HG03066 (cell line): ENCODE results near the gene ZBTB33.

Experiments used
- ATAC-seq: cut with Tn5 transposase; IDR thresholded peaks from one replicate; pipeline ENCODE4 v1.9.1; 2021; ENCODE audit warnings: low read depth; ENCODE audit not compliant: unreplicated experiment

ZBTB33 gene, protein sequence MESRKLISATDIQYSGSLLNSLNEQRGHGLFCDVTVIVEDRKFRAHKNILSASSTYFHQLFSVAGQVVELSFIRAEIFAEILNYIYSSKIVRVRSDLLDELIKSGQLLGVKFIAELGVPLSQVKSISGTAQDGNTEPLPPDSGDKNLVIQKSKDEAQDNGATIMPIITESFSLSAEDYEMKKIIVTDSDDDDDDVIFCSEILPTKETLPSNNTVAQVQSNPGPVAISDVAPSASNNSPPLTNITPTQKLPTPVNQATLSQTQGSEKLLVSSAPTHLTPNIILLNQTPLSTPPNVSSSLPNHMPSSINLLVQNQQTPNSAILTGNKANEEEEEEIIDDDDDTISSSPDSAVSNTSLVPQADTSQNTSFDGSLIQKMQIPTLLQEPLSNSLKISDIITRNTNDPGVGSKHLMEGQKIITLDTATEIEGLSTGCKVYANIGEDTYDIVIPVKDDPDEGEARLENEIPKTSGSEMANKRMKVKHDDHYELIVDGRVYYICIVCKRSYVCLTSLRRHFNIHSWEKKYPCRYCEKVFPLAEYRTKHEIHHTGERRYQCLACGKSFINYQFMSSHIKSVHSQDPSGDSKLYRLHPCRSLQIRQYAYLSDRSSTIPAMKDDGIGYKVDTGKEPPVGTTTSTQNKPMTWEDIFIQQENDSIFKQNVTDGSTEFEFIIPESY

DNA sequence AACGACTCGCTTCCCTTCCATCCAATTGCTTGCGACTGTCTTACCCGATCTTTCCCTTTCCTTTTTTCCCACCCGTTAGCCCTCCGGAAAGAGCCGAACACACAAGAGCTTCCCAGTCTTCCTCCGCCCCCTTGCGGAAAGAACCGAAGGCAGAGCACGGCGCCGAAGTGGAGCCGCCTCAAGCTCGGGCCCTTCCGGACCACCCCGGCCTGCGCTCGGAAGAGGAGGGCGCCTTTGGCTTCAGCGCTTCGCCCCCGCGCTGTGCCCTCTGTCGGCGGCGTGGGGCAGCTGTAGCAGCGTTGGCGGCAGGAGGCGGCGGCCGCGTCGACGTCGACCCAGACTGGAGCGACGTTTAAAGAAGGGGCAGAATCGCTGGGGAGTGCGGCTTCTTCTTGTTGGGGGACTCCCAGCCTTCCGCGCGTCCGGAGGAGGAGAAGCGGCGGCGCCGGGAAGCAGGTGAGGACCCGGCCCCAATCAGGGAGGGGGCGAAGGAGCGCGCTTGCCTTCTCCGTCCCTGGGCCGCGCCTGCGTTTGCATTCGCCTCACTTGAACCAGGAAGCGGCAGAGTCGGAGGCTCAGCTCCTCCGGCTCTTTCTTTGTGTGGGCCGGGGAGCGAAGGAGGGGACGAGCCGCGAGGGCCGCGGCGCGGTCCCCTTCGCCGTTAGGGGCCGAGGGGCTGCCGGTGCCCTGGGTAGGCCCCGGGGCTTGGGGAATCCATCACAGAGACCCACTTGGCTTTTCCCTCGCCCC is at the start of gene ZBTB33:
TSS of gene ZBTB33 (plus strand) at position 291 of the 750 bp plus-strand sequence. CDS start 2,604 bp downstream, outside the sequence.
- peak; percentile 94 for ATAC-seq

DNA sequence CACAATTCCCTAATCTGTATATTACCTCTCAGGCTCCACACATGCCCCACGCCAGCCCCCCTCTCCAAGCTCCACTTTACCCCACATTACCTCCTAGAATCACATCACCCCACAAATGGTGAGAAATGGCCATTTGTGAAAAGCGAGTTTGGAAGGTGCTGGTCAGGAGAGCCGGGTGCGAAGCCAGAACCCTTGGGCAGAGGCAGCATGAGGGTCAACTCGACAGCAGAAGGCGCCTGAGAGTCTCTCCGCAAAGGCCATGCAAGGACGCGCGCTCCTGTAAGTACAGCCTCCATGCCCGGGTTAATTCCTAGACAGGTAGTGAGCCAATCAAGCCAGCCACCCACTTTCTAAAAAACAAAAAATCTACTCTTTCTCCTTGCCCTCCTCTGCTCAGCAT is 49.8 kb upstream of the ZBTB33 start:
- ATAC-seq = no peak

DNA sequence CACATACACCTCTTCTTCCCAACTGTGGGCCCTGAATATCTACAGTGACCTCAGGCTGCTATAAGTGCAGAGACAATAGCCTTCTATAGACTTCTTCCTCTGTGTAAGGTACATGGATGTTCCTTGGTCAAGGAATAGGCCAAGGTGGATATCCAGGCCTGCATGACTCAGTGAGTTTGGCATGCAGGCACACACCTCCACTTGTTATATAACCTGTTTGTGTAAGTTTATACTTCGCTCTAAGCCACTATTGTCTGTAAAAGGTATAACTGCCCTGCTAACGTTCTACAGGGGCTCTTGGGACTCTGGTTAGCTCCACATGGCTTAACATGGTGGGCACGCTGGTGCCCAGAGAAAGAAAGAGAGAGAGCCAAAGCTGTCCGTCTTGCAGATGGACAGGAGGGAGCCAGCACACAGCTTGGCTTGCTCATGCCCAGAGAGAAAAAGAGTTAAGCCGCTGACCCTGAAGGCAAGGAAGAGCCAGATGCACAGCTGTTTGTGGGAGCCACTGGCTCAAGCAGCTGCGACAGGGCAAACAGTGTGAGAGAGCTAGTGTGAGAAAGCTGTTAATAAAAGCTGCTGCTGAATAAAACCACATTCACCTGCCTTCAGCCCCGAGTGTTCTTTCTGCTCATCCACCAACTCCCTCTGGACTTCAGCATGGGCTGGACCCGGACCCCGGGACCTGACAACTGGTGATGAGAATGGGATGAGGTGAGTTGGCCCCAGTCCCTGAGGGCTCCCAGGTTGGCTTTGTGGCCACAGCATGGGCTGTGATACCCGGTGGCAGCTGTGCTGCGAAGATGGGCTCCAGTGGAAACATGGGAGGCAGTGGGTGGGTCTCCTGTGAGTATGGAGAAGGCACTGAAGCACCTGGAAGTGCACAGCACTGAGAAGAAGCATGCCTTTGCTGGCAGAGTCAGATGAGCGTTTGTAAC is 44.5 kb upstream of the ZBTB33 start:
- ATAC-seq = no peak

DNA sequence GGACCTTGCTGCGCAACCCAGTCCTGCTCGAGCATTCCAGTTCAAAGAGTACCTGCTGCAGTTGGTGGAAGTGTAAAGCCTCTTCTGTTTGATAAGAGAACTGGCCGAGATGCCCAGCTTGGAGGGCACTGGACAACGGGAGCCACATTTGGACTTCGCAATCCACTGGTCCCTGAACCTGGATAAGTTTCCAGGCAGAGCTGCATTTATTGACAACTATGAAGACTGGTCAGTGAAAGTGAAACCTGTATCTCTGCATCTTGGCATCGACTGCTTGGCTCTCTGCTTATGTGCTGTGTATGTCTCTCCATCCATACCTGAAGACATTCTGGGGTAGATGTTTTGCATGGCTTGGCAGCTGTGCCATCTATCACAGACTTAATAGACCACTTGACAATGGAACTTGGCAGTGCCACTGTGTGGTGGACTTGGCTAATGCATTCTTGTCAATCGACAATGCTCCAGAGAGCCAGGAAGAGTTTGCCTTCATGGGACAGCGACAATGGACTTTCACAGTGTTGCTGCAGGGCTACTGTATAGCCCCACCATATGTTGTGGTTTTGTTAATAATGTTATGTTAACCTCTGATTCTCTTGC is 43.5 kb upstream of the ZBTB33 start:
- ATAC-seq = no peak

DNA sequence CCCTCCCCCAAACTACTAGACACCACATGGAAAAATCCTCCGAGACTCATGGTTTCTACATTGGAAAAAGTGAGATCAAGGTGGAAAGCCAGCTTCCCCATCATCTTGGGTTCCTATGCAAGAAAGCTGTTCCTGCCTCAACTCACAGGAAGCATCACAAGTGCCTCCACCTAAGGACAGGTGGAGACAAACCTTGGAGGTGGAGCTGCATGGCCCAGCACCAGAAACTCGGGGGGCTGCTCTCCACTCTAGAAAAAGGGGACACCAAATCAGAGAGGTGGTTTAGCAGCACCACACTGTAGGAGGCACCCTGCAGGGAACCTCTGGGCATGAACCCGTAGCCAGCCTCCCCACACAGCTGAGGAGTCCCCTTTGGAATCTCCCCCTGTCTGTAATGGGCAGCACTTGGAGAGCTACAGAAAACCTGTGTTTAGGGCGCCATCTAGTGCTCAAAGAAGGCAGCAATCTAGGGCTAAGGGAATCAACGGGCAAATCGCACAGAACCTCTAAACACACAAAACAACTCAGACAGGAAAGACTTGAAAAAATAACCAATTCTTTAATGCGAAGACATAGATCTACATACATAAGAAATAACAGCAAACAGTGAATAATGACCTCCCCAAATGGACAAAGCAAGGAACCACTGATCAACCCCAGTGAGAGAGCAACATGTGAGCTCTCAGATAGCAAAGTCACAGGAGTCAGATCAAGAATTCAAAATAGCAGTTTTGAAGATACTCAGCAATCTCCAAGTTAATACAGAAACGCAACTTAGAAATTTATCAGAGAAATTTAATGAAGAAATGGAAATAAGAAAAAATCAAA is 37.0 kb upstream of the ZBTB33 start:
- ATAC-seq = no peak

DNA sequence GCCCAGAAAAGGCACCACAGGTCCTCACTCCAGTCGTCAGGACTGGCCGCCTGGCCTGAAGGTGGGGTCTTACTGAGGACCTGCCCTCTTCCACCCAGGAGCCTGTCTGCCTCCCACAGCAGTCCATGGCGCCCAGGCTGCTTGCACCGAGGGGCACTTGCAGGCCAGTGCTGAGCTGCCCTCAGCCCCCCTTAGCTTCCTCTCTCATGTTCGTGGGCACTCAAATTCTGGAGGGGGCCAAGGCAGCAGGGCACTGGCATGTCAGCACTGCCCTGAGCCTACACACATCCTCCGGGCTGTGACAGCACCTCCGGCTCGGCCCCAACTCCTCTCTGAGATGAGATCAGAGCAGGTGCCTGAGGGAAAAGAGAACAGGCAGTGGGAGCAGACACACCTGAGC is 27.2 kb upstream of the ZBTB33 start:
- no peak for ATAC-seq

DNA sequence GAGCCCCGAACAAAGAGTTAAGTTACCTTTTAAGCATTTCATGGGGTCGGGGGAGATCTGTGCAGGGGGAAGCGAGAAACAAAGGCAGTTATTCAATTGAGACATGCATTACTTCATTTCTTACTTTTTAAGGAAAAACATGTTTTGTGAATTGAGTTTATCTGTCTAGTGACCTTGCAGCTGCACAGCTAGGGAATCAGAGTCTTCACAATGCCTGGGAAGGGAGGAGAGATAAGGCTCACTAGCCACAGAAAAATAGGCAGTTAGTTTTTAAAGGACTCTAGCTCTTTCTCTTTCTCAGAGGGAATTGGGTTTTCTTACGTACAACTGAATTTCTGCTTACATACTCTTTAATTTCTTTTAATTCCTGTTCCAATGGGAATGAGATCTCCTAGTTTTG is 26.2 kb upstream of the ZBTB33 start:
- ATAC-seq = no peak

DNA sequence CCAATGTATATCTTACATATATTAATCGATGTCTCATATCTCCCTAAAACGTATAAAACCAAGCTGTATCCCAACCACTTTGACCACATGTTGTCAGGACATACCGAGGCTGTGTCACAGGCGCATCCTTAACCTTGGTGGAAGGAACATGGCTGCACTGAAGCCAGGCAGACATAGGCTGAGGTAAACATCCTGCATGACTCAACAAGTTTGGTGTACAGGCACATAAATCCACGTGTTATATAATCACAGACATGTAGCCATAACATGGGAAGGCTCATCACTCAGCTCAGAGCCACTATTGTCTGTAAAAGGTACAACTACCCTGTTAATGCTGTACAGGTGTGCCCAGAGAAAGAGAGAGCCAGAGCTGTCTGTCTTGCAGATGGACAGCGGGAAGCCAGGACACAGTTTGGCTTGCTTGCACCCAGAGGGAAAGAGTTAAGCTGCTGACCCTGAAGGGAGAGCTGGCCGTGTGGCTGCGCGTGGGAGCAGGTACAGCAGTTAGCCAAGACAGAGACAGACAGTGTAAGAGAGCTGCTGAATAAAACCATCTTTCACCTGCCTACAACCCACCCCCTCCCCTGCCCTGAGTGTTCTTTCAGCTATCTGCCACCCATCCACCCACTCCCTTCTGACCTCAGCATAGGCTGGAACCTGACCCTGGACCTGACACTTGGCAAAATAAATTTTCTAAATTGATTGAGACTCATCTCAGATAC is 22.3 kb upstream of the ZBTB33 start:
- no peak for ATAC-seq

DNA sequence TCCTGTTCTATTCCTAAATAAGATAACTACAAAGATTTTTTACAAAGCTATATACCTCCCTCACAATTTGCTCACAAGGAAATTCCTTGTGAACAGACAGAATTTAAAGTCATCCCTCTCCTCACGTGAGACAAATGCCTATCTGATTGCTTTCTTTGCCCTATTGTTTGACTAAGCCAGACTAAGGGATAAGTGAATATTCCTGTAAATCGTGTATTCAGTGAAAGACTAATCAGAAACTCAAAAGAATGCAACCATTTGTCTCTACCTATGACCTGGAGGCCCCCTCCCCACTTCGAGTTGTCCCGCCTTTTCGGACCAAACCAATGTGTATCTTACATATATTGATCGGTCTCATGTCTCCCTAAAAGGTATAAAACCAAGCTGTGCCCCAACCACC is 15.3 kb upstream of the ZBTB33 start:
- ATAC-seq = no peak

DNA sequence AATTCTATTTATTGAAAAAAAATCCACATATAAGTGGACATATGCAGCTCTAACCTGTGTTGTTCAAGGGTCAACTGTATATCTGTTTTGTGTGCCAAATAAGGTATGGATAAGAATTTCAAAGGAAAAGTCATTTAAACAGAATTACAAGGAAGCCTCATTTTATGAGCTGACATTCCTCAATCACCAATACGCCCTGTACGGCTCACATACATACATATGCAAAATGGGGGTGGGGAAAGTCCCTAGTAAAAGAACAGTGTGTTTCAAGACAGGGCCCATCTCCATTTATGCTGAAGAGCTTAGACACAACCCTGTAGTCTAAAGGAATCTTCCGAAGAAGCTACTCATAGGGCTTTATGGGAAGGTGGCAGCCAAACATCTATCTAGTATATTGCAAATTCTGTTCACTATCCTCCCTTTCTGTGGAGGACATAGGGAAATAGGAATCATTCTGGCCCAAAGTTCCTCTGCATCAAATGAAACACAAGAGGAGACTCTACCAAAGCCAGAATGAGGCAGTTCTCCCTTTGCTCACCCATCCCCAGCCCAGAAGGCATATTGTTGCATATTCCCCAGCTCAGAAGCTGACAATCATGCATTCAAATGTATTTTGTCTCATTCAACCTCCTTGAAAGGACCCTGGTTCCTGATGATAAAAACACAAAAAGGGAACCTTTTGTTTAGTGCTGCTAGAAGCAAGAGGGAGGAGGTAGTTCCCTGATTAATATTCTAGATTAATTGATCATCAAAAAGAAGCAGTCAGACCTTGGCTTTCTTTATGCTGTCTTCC is 13.7 kb upstream of the ZBTB33 start:
- ATAC-seq = no peak

DNA sequence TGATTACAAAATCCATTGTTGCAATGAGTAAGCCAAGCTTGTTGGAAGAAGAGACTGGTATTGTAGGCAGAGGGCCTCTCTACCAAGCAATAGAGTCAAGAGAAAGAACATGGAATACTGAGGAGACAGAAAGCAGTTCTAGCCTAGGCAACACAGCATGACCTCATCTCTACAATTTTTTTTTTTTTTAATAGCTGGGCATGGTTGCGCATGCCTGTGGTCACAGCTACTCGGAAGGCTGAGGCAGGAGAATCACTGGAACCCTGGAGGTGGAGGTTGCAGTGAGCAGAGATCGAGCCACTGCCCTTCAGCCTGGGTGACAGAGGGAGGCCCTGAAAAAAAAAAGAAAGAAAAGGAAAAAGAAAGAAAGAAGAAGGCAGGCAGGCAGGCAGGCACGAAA is 11.7 kb upstream of the ZBTB33 start:
- no peak for ATAC-seq

DNA sequence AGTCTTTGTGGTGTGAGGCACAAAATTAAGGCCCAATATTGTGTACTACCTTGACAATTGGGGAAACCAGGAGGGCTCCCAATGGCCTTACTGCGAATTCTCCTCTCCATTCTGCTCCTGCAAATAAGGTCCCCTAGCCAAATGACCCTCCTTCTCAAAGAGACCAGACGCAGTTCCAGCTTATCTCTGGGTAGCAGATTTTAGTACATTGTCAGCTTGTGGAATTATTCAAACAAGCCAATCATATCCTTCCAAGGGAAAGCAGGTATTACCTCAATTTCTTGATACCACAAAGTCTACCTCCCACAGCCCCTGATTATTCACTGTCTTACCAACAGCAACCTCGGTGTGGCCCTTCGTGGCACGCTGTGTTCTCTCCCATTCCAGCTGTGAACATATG is 7.8 kb upstream of the ZBTB33 start:
- no peak for ATAC-seq

DNA sequence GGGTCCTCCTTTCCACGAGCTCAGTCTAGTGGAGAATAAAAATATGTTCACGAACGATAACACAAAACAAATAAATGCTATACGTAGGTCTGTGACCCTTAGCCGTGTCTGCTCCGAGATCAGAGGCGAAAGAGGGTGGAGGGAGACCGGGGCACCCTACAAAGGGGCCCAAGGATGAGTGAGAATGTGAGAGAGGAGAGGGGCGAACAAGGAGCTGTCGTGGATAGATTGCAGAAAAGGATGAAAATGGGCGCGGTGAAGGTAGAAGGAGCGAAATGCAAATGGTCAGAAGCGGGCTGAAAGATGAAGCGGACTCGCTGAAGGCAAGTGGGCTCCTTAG is 6.2 kb upstream of the ZBTB33 start:
- no peak for ATAC-seq

DNA sequence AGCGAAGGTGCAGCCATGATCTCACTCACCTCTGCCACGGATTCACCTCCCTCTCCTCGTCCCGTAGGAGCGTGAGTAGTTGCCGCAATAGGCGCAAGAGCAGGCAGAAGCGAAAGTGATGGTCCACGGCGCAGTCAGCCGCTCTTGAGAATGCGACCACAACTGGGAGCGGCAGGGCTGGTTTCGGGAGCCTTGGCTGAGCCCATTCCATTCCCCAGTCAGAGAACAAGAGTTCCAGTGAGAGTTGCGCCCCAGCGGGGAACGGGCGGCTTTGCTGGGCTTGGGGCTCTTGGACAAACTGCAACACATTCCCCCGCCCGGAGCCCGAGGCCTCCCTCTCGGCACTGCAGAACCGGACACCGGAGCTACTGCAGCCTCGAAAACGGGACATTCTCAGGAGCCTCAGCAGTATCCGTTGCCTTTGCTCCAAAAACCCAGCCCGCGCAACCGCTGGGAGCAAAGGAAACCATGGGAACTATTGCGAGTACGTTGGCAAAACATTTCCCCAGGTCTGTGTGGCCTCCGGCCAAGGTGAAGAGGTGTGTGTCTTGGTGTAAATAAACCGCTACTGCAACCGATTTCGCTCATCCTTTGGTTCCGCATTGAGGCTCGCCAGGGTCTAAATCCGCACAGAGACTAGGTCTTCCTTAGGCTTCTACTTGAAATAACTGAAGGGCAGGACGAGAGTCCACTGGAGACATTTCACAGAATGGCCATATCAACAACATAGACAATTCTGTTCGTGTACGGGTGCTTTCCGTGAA is 5.7 kb upstream of the ZBTB33 start:
- peak; percentile 76 for ATAC-seq

DNA sequence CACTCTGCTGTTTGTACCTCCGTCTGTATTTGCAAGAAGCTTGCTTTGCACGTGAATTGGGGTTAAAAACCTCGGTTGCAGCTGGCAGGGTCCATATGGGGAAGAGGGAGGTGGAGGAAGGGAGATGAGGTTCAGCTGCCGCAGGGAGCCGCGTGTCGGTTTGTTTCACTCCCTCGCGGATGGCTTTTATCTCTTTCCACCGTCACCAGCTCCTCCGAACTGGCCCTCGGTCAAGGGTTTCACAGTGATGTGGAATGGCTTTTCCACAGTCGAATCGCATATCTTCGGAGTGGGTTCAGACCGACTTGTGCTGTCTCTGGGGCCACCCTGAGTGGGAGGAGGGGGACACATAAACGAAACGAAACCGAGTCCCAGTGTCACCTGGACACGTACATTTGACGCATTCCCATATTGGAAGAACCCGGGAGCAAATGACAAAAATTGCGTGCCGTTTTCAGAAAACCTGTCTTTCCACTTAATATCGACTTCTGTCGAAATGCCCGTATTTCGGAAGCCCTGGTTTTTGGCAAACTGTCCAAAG is 929 bp downstream of the ZBTB33 start:
- ATAC-seq = no peak

DNA sequence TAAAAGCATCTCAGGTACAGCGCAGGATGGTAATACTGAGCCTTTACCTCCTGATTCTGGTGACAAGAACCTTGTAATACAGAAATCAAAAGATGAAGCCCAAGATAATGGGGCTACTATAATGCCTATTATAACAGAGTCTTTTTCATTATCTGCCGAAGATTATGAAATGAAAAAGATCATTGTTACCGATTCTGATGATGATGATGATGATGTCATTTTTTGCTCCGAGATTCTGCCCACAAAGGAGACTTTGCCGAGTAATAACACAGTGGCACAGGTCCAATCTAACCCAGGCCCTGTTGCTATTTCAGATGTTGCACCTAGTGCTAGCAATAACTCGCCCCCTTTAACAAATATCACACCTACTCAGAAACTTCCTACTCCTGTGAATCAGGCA is 3.2 kb downstream of the ZBTB33 start:
- no peak for ATAC-seq

DNA sequence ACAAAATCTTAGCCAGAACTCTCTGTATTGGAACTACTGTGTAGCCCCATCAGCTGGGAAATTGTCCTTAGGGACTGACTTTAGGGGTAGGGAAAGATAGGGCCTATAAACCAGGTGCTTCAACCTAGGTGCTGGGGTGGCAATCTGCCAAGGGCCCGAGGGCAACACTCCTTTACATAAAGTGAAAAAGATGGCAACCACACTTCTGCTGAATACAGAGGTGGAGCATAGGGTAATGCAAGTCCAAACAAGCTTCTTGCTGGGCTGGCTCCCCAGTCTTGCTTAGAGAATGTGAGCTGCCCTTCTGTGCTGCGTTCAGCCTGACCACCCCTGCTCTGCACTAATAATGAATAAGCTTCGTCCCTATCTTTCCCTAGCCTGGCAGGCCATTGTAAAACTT is 9.8 kb downstream of the ZBTB33 start:
- no peak for ATAC-seq
